Caco-2 (cell line): ENCODE data around the gene MEIOC. TPM values are rescaled to one million over a fixed set of nuclear protein-coding genes. Genes with fewer than 3 reads are reported as not detected.
"Not testable (repeated sequence)": the region's sequence is repeated elsewhere in the genome, so short reads cannot be mapped to it uniquely, and the experiment has no call there.

Experiments used
- BruUV-seq: library from RNA; stranded (reverse); fragments of 400-500 nt; replicated peaks from 2 replicates; lab custom pipeline; 2021; lab: Mats Ljungman, UMichigan
- CTCF ChIA-PET: fragments of 300-600 bp; sonication (Branson Sonifier 250); formaldehyde crosslinking; loops from one replicate; lab custom pipeline; 2022; ENCODE audit warnings: antibody characterized with exemption; lab: Charles Lee
- POLR2A ChIA-PET: fragments of 300-600 bp; sonication (Branson Sonifier 250); formaldehyde crosslinking; loops from one replicate; lab custom pipeline; 2022; ENCODE audit warnings: antibody characterized with exemption; lab: Charles Lee
- DNase-seq, 2 experiments: peaks; one replicate each; pipeline versions ENCODE4 v3.0.0 to v3.0.0-alpha.2; 2020 to 2022
- H3K27me3 ChIP-seq: replicated peaks from 2 replicates; pipeline ENCODE4 v1.6.0; 2011; ENCODE audit warnings: low read length; ENCODE audit not compliant: control insufficient read depth, insufficient read depth
- H3K36me3 ChIP-seq: 2 replicates; pipeline ENCODE4 v1.5.1; 2011; ENCODE audit warnings: low read length; ENCODE audit not compliant: control insufficient read depth, insufficient read depth
- H3K4me1 ChIP-seq: fragments of 250-450 bp; sonication (Bioruptor Pico); 2 replicates; pipeline ENCODE4 v1.5.1; 2020; ENCODE audit warnings: mild to moderate bottlenecking
- H3K4me3 ChIP-seq: 2 replicates; pipeline ENCODE4 v1.5.1; 2011; ENCODE audit warnings: low read depth, mild to moderate bottlenecking, control low read depth, low read length
- H3K9me3 ChIP-seq: fragments of 250-450 bp; sonication (Bioruptor Pico); 2 replicates; pipeline ENCODE4 v1.5.1; 2020; ENCODE audit warnings: mild to moderate bottlenecking, moderate library complexity
- H3K27ac Mint-ChIP-seq: one replicate; pipeline ENCODE4 v1.8.0; 2022; ENCODE audit warnings: mixed read lengths; ENCODE audit not compliant: unreplicated experiment
- H3K27me3 Mint-ChIP-seq: one replicate; pipeline ENCODE4 v1.8.0; 2022; ENCODE audit warnings: mixed read lengths; ENCODE audit not compliant: insufficient read depth, unreplicated experiment
- H3K36me3 Mint-ChIP-seq: one replicate; pipeline ENCODE4 v1.8.0; 2022; ENCODE audit warnings: mild to moderate bottlenecking, mixed read lengths; ENCODE audit not compliant: insufficient read depth, unreplicated experiment
- H3K4me1 Mint-ChIP-seq: one replicate; pipeline ENCODE4 v1.8.0; 2022; ENCODE audit warnings: low read depth, mixed read lengths; ENCODE audit not compliant: unreplicated experiment
- H3K4me3 Mint-ChIP-seq: one replicate; pipeline ENCODE4 v1.8.0; 2022; ENCODE audit warnings: mild to moderate bottlenecking, moderate library complexity, mixed read lengths; ENCODE audit not compliant: unreplicated experiment
- H3K9me3 Mint-ChIP-seq: one replicate; pipeline ENCODE4 v1.8.0; 2022; ENCODE audit warnings: mixed read lengths; ENCODE audit not compliant: unreplicated experiment
- intact Hi-C: fragments of 100-400 bp; cut with micrococcal nuclease; formaldehyde crosslinking; loops from one replicate; pipeline ENCODE4 v1.10.0; 2022; ENCODE audit not compliant: unreplicated experiment
- total RNA-seq: library from RNA; stranded (reverse); gene quantifications from 2 replicates; pipeline ENCODE4 v1.2.3, GENCODE V29; 2022
- TF ChIP-seq, protein P1 (sequence below), 2 experiments: fragments of 200-600 bp in 1 of 2; IDR thresholded peaks; 1 replicate in 1 of 2; 2 replicates in 1 of 2; pipeline versions ENCODE4 v1.5.1 to v1.8.0; 2011 to 2022; ENCODE audit warnings: antibody characterized with exemption in 1 of 2, control low read depth in 1 of 2, inconsistent platforms in 1 of 2, low read depth in 1 of 2, low read length in 1 of 2, mild to moderate bottlenecking in 1 of 2, moderate library complexity in 1 of 2; ENCODE audit not compliant: insufficient read depth in 1 of 2, severe bottlenecking in 1 of 2, unreplicated experiment in 1 of 2

Gene MEIOC
- total RNA-seq, 1 experiment from 2014 or later = not detected

- no peak overlapping the region for H3K4me3 Mint-ChIP-seq
- no peak overlapping the region for H3K27ac Mint-ChIP-seq
- ChIA-PET CTCF (interaction anchor here (1.0 kb wide), 1 partner anchor 237 kb away, joined by 3 read pairs; no protein-coding TSS in a partner anchor), POLR2A (interaction anchor here (0.6 kb wide), 2 partner anchors 11 to 34 kb away, joined by 5 to 11 read pairs; no protein-coding TSS in a partner anchor)
- intact Hi-C loops = loop anchor here (5.0 kb wide), 1 partner anchor 43 kb away; no protein-coding TSS in a partner anchor
- no peaks in the 10 kb centered on the region for H3K27me3 ChIP-seq
- H3K4me3 ChIP-seq = no peak overlapping the region
- no peaks in the 10 kb centered on the region for H3K36me3 Mint-ChIP-seq
- no peaks in the 10 kb centered on the region for H3K9me3 ChIP-seq
- TF ChIP-seq, protein P1, sequence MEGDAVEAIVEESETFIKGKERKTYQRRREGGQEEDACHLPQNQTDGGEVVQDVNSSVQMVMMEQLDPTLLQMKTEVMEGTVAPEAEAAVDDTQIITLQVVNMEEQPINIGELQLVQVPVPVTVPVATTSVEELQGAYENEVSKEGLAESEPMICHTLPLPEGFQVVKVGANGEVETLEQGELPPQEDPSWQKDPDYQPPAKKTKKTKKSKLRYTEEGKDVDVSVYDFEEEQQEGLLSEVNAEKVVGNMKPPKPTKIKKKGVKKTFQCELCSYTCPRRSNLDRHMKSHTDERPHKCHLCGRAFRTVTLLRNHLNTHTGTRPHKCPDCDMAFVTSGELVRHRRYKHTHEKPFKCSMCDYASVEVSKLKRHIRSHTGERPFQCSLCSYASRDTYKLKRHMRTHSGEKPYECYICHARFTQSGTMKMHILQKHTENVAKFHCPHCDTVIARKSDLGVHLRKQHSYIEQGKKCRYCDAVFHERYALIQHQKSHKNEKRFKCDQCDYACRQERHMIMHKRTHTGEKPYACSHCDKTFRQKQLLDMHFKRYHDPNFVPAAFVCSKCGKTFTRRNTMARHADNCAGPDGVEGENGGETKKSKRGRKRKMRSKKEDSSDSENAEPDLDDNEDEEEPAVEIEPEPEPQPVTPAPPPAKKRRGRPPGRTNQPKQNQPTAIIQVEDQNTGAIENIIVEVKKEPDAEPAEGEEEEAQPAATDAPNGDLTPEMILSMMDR (IDR thresholded peaks at IDR 0.05; ENCODE audit: insufficient read depth in 1 of 2, low read depth in 1 of 2, low read length in 1 of 2, severe bottlenecking in 1 of 2, unreplicated experiment in 1 of 2) = no peak
- no peaks in the 10 kb centered on the region for H3K36me3 ChIP-seq
- H3K4me1 ChIP-seq = peaks cover 11% of the 10 kb centered on the region
- H3K4me1 Mint-ChIP-seq = peaks cover 15% of the 10 kb centered on the region
- no peak for DNase-seq
- H3K27me3 Mint-ChIP-seq = no peaks in the 10 kb centered on the region
- no TSS peak for BruUV-seq
- H3K9me3 Mint-ChIP-seq = no peaks in the 10 kb centered on the region
Observed at GRCh38 chr17:44630703-44631102, 25.6 kb upstream of the MEIOC start.

GRCh38 chr17:44633998-44634397, 22.3 kb upstream of the MEIOC start:
- TF ChIP-seq, protein P1 (IDR thresholded peaks at IDR 0.05; ENCODE audit: insufficient read depth in 1 of 2, low read depth in 1 of 2, low read length in 1 of 2, severe bottlenecking in 1 of 2, unreplicated experiment in 1 of 2) = no peak
- CTCF ChIA-PET = interaction anchor here (2.0 kb wide), 1 partner anchor 100 kb away, joined by 7 read pairs; no protein-coding TSS in a partner anchor
- BruUV-seq = no TSS peak
- no peak for DNase-seq
- Mint-ChIP-seq H3K27ac (no peak overlapping the region), H3K36me3 (no peaks in the 10 kb centered on the region), H3K4me1 (no peaks in the 10 kb centered on the region), H3K27me3 (no peaks in the 10 kb centered on the region), H3K4me3 (no peak overlapping the region), H3K9me3 (no peaks in the 10 kb centered on the region)
- H3K27me3 ChIP-seq = no peaks in the 10 kb centered on the region
- H3K4me3 ChIP-seq = no peak overlapping the region
- intact Hi-C loops = loop anchor here (5.0 kb wide), 1 partner anchor 47 kb away; no protein-coding TSS in a partner anchor
- no peaks in the 10 kb centered on the region for H3K9me3 ChIP-seq
- POLR2A ChIA-PET = no interaction called here
- no peaks in the 10 kb centered on the region for H3K36me3 ChIP-seq
- peaks cover 6% of the 10 kb centered on the region for H3K4me1 ChIP-seq

DNA sequence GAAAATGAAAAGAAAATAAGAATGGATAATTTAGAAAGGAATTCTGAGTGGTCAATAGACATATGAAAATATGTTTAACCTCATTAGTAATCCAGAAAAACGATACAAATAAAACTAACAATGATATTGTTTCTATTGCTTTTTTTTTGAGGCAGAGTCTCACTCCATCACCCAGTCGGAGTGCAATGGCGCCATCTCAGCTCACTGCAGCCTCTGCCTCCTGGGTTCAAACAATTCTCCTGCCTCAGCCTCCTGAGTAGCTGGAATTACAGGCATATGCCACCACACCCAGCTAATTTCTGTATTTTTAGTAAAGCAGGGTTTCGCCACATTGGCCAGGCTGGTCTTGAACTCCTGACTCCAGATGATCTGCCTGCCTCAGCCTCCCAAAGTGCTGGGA, 21.9 kb upstream of the MEIOC start:
- BruUV-seq = not testable (repeated sequence)

More for the DNA sequence above, 21.9 kb upstream of the MEIOC start:
- intact Hi-C loops = loop anchor here (5.0 kb wide), 1 partner anchor 47 kb away; no protein-coding TSS in a partner anchor
- H3K9me3 Mint-ChIP-seq, H3K9me3 ChIP-seq, H3K27me3 ChIP-seq, H3K4me1 Mint-ChIP-seq, H3K27ac Mint-ChIP-seq, H3K36me3 ChIP-seq, POLR2A ChIA-PET, H3K27me3 Mint-ChIP-seq, H3K4me3 Mint-ChIP-seq, H3K4me3 ChIP-seq, DNase-seq, H3K4me1 ChIP-seq, H3K36me3 Mint-ChIP-seq: not testable (repeated sequence)
- CTCF ChIA-PET = interaction anchor here (0.9 to 2.0 kb wide), 2 partner anchors 101 to 102 kb away, joined by 3 to 7 read pairs; no protein-coding TSS in a partner anchor
